Astrocyte (in vitro differentiated cells and primary cell): Measurements from ENCODE around the gene SPRING1.

Source experiments
- CTCF ChIP-seq: IDR thresholded peaks from 2 replicates; pipeline ENCODE4 v1.5.1; 2011; ENCODE audit warnings: low read depth, mild to moderate bottlenecking, inconsistent platforms, low read length, moderate library complexity; ENCODE audit not compliant: insufficient read depth
- EZH2 ChIP-seq: IDR thresholded peaks from 2 replicates; pipeline ENCODE4 v1.6.1; 2012; ENCODE audit warnings: mild to moderate bottlenecking, low read length, inconsistent platforms; ENCODE audit not compliant: insufficient read depth

- TF ChIP-seq CTCF (no peak), EZH2 (no peak)
Measured at GRCh38 chr12:116717466-116718437, 20.1 kb downstream of the SPRING1 start.
